K562 (cell line): ENCODE results near the gene DLST. TPM values are rescaled to one million over a fixed set of nuclear protein-coding genes. Genes with fewer than 3 reads are reported as not detected.

Source experiments
- ATAC-seq: fragments of 200-7000 bp; cut with Tn5 transposase; 3 replicates; pipeline ENCODE4 v1.9.1; 2020; ENCODE audit warnings: moderate library complexity
- BruUV-seq: library from RNA; stranded (reverse); fragments of 400-500 nt; replicated peaks from 2 replicates; lab custom pipeline; 2021; lab: Mats Ljungman, UMichigan
- CTCF ChIA-PET: fragments of 300-600 bp; formaldehyde crosslinking; extraction: SDS; loops from one replicate; lab custom pipeline; 2021; ENCODE audit warnings: low intra/inter-chr PET ratio; lab: Yijun Ruan, JAX
- POLR2A ChIA-PET: fragments of 300-600, 350-650 bp; sonication (Branson Sonifier 250); formaldehyde crosslinking; extraction: SDS; loops from one replicate; lab custom pipeline; 2021; ENCODE audit warnings: antibody characterized with exemption, inconsistent platforms; lab: Yijun Ruan, JAX
- DNase-seq, 4 experiments: peaks; one replicate each; pipeline versions ENCODE4 v3.0.0 to v3.0.0-alpha.2; 2011 to 2018; ENCODE audit warnings: low spot score in 3 of 4, mixed read lengths in 3 of 4; ENCODE audit errors: extremely low read depth in 1 of 4
- FAIRE-seq: peaks from 2 replicates; lab custom pipeline; 2011; peaks lifted over from hg19 to GRCh38; lab: Jason Lieb, UNC
- H2AFZ ChIP-seq: 2 replicates; pipeline ENCODE4 v1.6.0; 2011; ENCODE audit warnings: low read depth, low read length, control low read depth, inconsistent platforms
- H3K27ac ChIP-seq: fragments of 200-600 bp; 3 replicates; pipeline ENCODE4 v1.8.0; 2011; ENCODE audit warnings: low read depth, mild to moderate bottlenecking, control low read depth, inconsistent platforms, low read length, moderate library complexity, mixed read lengths; ENCODE audit errors: extremely low read depth
- H3K27me3 ChIP-seq, 2 experiments: fragments of 300-600 bp in 1 of 2; 2 replicates in 1 of 2; 3 replicates in 1 of 2; pipeline versions ENCODE4 v1.6.0 to v1.8.0; 2011; ENCODE audit warnings: inconsistent platforms in 2 of 2, low read length in 2 of 2, mild to moderate bottlenecking in 1 of 2, mixed read lengths in 1 of 2, moderate library complexity in 1 of 2; ENCODE audit not compliant: control insufficient read depth in 2 of 2, insufficient read depth in 2 of 2
- H3K36me3 ChIP-seq: fragments of 300-600 bp; 3 replicates; pipeline ENCODE4 v1.8.0; 2011; ENCODE audit warnings: mild to moderate bottlenecking, low read length, inconsistent platforms; ENCODE audit not compliant: control insufficient read depth, insufficient read depth
- H3K4me1 ChIP-seq, 2 experiments: fragments of 200-600 bp in 1 of 2; replicated peaks in 1 of 2; 2 replicates in 1 of 2; 3 replicates in 1 of 2; pipeline versions ENCODE4 v1.5.1 to v1.8.0; 2011; ENCODE audit warnings: inconsistent platforms in 2 of 2, low read length in 2 of 2, mild to moderate bottlenecking in 1 of 2, mixed read lengths in 1 of 2, moderate library complexity in 1 of 2; ENCODE audit not compliant: control insufficient read depth in 2 of 2, insufficient read depth in 2 of 2
- H3K4me2 ChIP-seq: 2 replicates; pipeline ENCODE4 v1.6.1; 2011; ENCODE audit warnings: low read length, control low read depth, inconsistent platforms, mixed read lengths; ENCODE audit not compliant: insufficient read depth
- H3K4me3 ChIP-seq: fragments of 200-600 bp; sonication (generic), shearing (Covaris generic); 2 replicates; pipeline ENCODE4 v1.5.1; 2016; ENCODE audit warnings: control low read depth, inconsistent platforms
- H3K79me2 ChIP-seq: fragments of 200-600 bp; 3 replicates; pipeline ENCODE4 v1.8.0; 2011; ENCODE audit warnings: low read length, inconsistent platforms; ENCODE audit not compliant: control insufficient read depth, insufficient read depth
- H3K9ac ChIP-seq, 2 experiments: 2 replicates each; pipeline versions ENCODE4 v1.6.0 to v1.6.1; 2011; ENCODE audit warnings: low read depth in 2 of 2, low read length in 2 of 2, control low read depth in 1 of 2, inconsistent platforms in 1 of 2, mild to moderate bottlenecking in 1 of 2, mixed read lengths in 1 of 2; ENCODE audit not compliant: insufficient read depth in 1 of 2
- H3K9me1 ChIP-seq: one replicate; pipeline ENCODE4 v1.6.0; 2011; ENCODE audit warnings: inconsistent platforms, mild to moderate bottlenecking, low read length, moderate library complexity; ENCODE audit not compliant: control insufficient read depth, insufficient read depth
- H3K9me3 ChIP-seq: replicated peaks from 2 replicates; pipeline ENCODE4 v1.5.1; 2011; ENCODE audit warnings: low read depth, low read length, inconsistent platforms; ENCODE audit not compliant: control insufficient read depth, insufficient read depth
- H4K20me1 ChIP-seq: replicated peaks from 2 replicates; pipeline ENCODE4 v1.6.1; 2011; ENCODE audit warnings: low read length, inconsistent platforms, mixed read lengths; ENCODE audit not compliant: control insufficient read depth, insufficient read depth
- GABPB1 ChIP-seq: sonication (generic); formaldehyde crosslinking; IDR thresholded peaks from 2 replicates; pipeline ENCODE4 v1.8.0; 2022; ENCODE audit warnings: mild to moderate bottlenecking, missing genetic modification reagents
- MECOM ChIP-seq: fragments of 250-450 bp; sonication (Bioruptor Pico); IDR thresholded peaks from 2 replicates; pipeline ENCODE4 v1.8.0; 2022; ENCODE audit warnings: inconsistent platforms
- SRSF3 ChIP-seq: fragments of 200-400 bp; formaldehyde crosslinking; IDR thresholded peaks from 2 replicates; pipeline ENCODE4 v1.6.1; 2016; ENCODE audit warnings: mild to moderate bottlenecking, low read length, moderate library complexity; ENCODE audit not compliant: insufficient read depth
- TBL1XR1 ChIP-seq, 2 experiments: IDR thresholded peaks; 2 replicates each; pipeline ENCODE4 v1.6.1; 2012; ENCODE audit warnings: improper control_type of control experiment in 2 of 2, low read length in 2 of 2, mild to moderate bottlenecking in 1 of 2
- ZBTB1 ChIP-seq: sonication (generic); formaldehyde crosslinking; IDR thresholded peaks from 2 replicates; pipeline ENCODE4 v1.8.1; 2023; ENCODE audit warnings: missing genetic modification reagents, low read depth, mild to moderate bottlenecking, borderline replicate concordance
- ZNF444 ChIP-seq: fragments of 250-450 bp; sonication (Bioruptor Pico); IDR thresholded peaks from 2 replicates; pipeline ENCODE4 v1.4.0; 2020; ENCODE audit warnings: mild to moderate bottlenecking, moderate library complexity
- WGBS: fragments of 100-300 bp; shearing (Covaris generic); methylation state at CpG from one replicate; pipeline ENCODE4 v1.1.6; 2016; ENCODE audit warnings: low coverage, mixed read lengths; ENCODE audit not compliant: insufficient coverage; ENCODE audit errors: missing lambda C conversion rate; 5-methylcytosine and 5-hydroxymethylcytosine counted together
- in situ Hi-C: fragments of 300-500 bp; cut with MboI; formaldehyde crosslinking; loops from 4 replicates; pipeline ENCODE4 v1.15.0; 2018; ENCODE audit warnings: inconsistent platforms, mixed read lengths
- intact Hi-C: fragments of 100-400 bp; cut with micrococcal nuclease; formaldehyde crosslinking; loops from 2 replicates; pipeline ENCODE4 v1.14.2; 2022
- polyA plus RNA-seq, 8 experiments: library from polyadenylated mRNA; depleted of rRNA in 4 of 8; stranded (reverse) in 5 of 8; unstranded in 3 of 8; fragments of >200 nt; fragmentation: Nextera tagmentation in 2 of 8; fragmentation: Illumina TruSeq in 1 of 8; extraction: Ambion mirVana in 2 of 8; extraction: Trizol in 1 of 8; gene quantifications; 2 replicates each; pipeline versions ENCODE4 v1.2.1 to v1.2.3, GENCODE V29; 2011 to 2014; ENCODE audit warnings: inconsistent platforms in 1 of 8, missing spikeins in 1 of 8
- total RNA-seq, 7 experiments: library from RNA; depleted of rRNA in 6 of 7; stranded (reverse); fragments of >200 nt in 6 of 7; fragmentation: Illumina TruSeq in 2 of 7; extraction: Trizol in 2 of 7; gene quantifications; 2 replicates each; pipeline versions ENCODE4 v1.2.1 to v1.2.3, GENCODE V29; 2011 to 2021; ENCODE audit warnings: low replicate concordance in 1 of 7
- TF ChIP-seq, protein P1 (sequence below): fragments of 200-800 bp; sonication (Bioruptor generic); IDR thresholded peaks from 2 replicates; pipeline ENCODE4 v1.6.1; 2016; ENCODE audit warnings: missing genetic modification characterization, missing compliant biosample characterization
- TF ChIP-seq, protein P2 (sequence below): fragments of 450-650 bp; IDR thresholded peaks from 2 replicates; pipeline ENCODE4 v1.6.1; 2018; ENCODE audit not compliant: partially characterized antibody

Gene DLST
- total and polyA plus RNA-seq, 9 of the 15 experiments (the other 6 are each of a cell fraction or from before 2014, with no cell fraction given): 3.0 to 73.7 (median 45.4) TPM

DNA sequence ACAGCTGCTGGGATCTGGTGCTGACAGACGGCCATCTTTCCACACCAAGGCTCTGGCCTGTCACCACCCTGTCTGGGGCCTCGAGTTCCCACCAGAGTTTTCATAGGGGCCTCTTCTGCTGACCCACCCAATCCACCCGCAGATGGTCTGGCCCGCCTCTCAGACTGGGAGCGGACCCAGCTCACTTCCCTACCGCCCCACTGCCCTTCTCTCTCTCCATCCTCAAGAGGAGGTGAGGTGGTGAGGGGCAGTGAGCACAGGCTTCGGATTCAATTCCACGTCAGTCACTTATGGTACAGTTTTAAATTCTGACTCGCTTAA lies 53.6 kb downstream of the DLST start:
- no peaks in the 10 kb centered on the region for H3K36me3 ChIP-seq
- intact Hi-C loops: no loop called here
- H3K4me1 ChIP-seq: peaks cover 6 to 21% of the 10 kb centered on the region in 2 experiments; a peak in 3 of 5 replicates
- in situ Hi-C loops: no loop called here
- H3K9me1 ChIP-seq: no peaks in the 10 kb centered on the region
- no peak overlapping the region for H3K4me2 ChIP-seq
- no peak overlapping the region for H3K4me3 ChIP-seq
- no peak for TF ChIP-seq TBL1XR1 (IDR thresholded peaks at IDR 0.05; ENCODE audit: low read length in 2 of 2)
- no peak for TF ChIP-seq SRSF3
- TF ChIP-seq ZNF444 (CRISPR knock-in tag): no peak
- no peak for TF ChIP-seq GABPB1
- no peak for TF ChIP-seq MECOM (CRISPR knock-in tag)
- TF ChIP-seq ZBTB1 (CRISPR knock-in tag): no peak
- TF ChIP-seq, protein P1, sequence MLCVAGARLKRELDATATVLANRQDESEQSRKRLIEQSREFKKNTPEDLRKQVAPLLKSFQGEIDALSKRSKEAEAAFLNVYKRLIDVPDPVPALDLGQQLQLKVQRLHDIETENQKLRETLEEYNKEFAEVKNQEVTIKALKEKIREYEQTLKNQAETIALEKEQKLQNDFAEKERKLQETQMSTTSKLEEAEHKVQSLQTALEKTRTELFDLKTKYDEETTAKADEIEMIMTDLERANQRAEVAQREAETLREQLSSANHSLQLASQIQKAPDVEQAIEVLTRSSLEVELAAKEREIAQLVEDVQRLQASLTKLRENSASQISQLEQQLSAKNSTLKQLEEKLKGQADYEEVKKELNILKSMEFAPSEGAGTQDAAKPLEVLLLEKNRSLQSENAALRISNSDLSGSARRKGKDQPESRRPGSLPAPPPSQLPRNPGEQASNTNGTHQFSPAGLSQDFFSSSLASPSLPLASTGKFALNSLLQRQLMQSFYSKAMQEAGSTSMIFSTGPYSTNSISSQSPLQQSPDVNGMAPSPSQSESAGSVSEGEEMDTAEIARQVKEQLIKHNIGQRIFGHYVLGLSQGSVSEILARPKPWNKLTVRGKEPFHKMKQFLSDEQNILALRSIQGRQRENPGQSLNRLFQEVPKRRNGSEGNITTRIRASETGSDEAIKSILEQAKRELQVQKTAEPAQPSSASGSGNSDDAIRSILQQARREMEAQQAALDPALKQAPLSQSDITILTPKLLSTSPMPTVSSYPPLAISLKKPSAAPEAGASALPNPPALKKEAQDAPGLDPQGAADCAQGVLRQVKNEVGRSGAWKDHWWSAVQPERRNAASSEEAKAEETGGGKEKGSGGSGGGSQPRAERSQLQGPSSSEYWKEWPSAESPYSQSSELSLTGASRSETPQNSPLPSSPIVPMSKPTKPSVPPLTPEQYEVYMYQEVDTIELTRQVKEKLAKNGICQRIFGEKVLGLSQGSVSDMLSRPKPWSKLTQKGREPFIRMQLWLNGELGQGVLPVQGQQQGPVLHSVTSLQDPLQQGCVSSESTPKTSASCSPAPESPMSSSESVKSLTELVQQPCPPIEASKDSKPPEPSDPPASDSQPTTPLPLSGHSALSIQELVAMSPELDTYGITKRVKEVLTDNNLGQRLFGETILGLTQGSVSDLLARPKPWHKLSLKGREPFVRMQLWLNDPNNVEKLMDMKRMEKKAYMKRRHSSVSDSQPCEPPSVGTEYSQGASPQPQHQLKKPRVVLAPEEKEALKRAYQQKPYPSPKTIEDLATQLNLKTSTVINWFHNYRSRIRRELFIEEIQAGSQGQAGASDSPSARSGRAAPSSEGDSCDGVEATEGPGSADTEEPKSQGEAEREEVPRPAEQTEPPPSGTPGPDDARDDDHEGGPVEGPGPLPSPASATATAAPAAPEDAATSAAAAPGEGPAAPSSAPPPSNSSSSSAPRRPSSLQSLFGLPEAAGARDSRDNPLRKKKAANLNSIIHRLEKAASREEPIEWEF (CRISPR knock-in tag): no peak
- TF ChIP-seq, protein P2, sequence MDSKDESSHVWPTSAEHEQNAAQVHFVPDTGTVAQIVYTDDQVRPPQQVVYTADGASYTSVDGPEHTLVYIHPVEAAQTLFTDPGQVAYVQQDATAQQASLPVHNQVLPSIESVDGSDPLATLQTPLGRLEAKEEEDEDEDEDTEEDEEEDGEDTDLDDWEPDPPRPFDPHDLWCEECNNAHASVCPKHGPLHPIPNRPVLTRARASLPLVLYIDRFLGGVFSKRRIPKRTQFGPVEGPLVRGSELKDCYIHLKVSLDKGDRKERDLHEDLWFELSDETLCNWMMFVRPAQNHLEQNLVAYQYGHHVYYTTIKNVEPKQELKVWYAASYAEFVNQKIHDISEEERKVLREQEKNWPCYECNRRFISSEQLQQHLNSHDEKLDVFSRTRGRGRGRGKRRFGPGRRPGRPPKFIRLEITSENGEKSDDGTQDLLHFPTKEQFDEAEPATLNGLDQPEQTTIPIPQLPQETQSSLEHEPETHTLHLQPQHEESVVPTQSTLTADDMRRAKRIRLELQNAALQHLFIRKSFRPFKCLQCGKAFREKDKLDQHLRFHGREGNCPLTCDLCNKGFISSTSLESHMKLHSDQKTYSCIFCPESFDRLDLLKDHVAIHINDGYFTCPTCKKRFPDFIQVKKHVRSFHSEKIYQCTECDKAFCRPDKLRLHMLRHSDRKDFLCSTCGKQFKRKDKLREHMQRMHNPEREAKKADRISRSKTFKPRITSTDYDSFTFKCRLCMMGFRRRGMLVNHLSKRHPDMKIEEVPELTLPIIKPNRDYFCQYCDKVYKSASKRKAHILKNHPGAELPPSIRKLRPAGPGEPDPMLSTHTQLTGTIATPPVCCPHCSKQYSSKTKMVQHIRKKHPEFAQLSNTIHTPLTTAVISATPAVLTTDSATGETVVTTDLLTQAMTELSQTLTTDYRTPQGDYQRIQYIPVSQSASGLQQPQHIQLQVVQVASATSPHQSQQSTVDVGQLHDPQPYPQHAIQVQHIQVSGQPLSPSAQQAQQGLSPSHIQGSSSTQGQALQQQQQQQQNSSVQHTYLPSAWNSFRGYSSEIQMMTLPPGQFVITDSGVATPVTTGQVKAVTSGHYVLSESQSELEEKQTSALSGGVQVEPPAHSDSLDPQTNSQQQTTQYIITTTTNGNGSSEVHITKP: peak; percentile 72
- BruUV-seq: no TSS peak
- peak overlapping the region in 1 of 2 experiments; percentile 73; a peak in 2 of 4 replicates for H3K9ac ChIP-seq
- ChIA-PET CTCF (no interaction called here), POLR2A (interaction anchor here (0.6 kb wide), 1 partner anchor 18 kb away, joined by 3 read pairs; no protein-coding TSS in a partner anchor)
- no peaks in the 10 kb centered on the region for H3K79me2 ChIP-seq
- FAIRE-seq: no peak
- H3K27ac ChIP-seq: no peak overlapping the region
- DNase-seq: no peak
- H3K9me3 ChIP-seq: no peaks in the 10 kb centered on the region; the same call in 1 of the 2 replicates
- WGBS: 57% methylated on average over 6 of the region's 9 CpGs
- peak overlapping the region; percentile 74 for H2AFZ ChIP-seq
- no peaks in the 10 kb centered on the region for H4K20me1 ChIP-seq
- ATAC-seq: no peak
- no peaks in the 10 kb centered on the region for H3K27me3 ChIP-seq
